ENCODE results near the gene HBE1. TPM values are rescaled to one million over a fixed set of nuclear protein-coding genes. Genes with fewer than 3 reads are reported as not detected.

HBE1 gene
- polyA plus RNA-seq, 3 donors: not detected

GRCh38 chr11:5241458-5241857 is 28.3 kb downstream of the HBE1 start:
- 40% methylated on average over 1 of the region's 3 CpGs for WGBS (ENCODE audit: insufficient coverage)

GRCh38 chr11:5240458-5240857 is 29.3 kb downstream of the HBE1 start:
- no peak overlapping the region for H3K9ac ChIP-seq (ENCODE audit: insufficient read depth, low read length, poor library complexity, severe bottlenecking)

More at GRCh38 chr11:5241458-5241857, 28.3 kb downstream of the HBE1 start:
- Mint-ChIP-seq H3K27me3 (ENCODE audit: low read depth in 3 of 3) (peaks cover 0 to 2% (median 0%) of the 10 kb centered on the region in 3 donors), H3K4me1 (no peaks in the 10 kb centered on the region), H3K36me3 (no peaks in the 10 kb centered on the region), H3K4me3 (no peak overlapping the region), H3K27ac (no peak overlapping the region), H3K9me3 (peaks cover 0 to 2% (median 0%) of the 10 kb centered on the region in 7 donors)
- H3K4me2 ChIP-seq (replicated peaks; ENCODE audit: extremely low read depth, low read length, poor library complexity, severe bottlenecking): no peak overlapping the region
- H3K4me3 ChIP-seq (replicated peaks in 1 of 3; ENCODE audit: low read depth in 2 of 3, low read length in 3 of 3): no peak overlapping the region
- H4K20me1 ChIP-seq (ENCODE audit: insufficient read depth, low read length): no peaks in the 10 kb centered on the region
- no peaks in the 10 kb centered on the region for H3K27me3 ChIP-seq (ENCODE audit: control insufficient read depth in 2 of 2, insufficient read depth in 2 of 2, low read length in 2 of 2)
- no peak overlapping the region for H2AFZ ChIP-seq (ENCODE audit: insufficient read depth, low read depth, low read length, poor library complexity, severe bottlenecking)
- DNase-seq: no peak
- H3K36me3 ChIP-seq (replicated peaks in 1 of 2; ENCODE audit: control insufficient read depth in 1 of 2, insufficient read depth in 2 of 2, low read length in 2 of 2): no peaks in the 10 kb centered on the region
- no peaks in the 10 kb centered on the region for H3K9me3 ChIP-seq (replicated peaks in 1 of 2; ENCODE audit: control insufficient read depth in 1 of 2, insufficient read depth in 1 of 2, low read length in 2 of 2)
- intact Hi-C loops (cut with micrococcal nuclease): no loop called here
- no peaks in the 10 kb centered on the region for H3K4me1 ChIP-seq (ENCODE audit: control insufficient read depth in 1 of 2, insufficient read depth in 2 of 2, low read length in 2 of 2)
- H3K79me2 ChIP-seq (ENCODE audit: insufficient read depth, low read length): no peaks in the 10 kb centered on the region
- H3K27ac ChIP-seq (ENCODE audit: low read depth in 1 of 2, low read length in 2 of 2): no peak overlapping the region
- TF ChIP-seq CTCF (IDR thresholded peaks at IDR 0.05): no peak
- H3K9ac ChIP-seq (ENCODE audit: insufficient read depth, low read length, poor library complexity, severe bottlenecking): no peak overlapping the region

More at GRCh38 chr11:5240458-5240857, 29.3 kb downstream of the HBE1 start:
- WGBS (ENCODE audit: insufficient coverage): no CpG with 5 or more reads among the region's 2 CpGs
- intact Hi-C loops (cut with micrococcal nuclease): no loop called here
- Histone ChIP-seq H3K4me3 (replicated peaks in 1 of 3; ENCODE audit: low read depth in 2 of 3, low read length in 3 of 3) (no peak overlapping the region), H3K9me3 (replicated peaks in 1 of 2; ENCODE audit: control insufficient read depth in 1 of 2, insufficient read depth in 1 of 2, low read length in 2 of 2) (no peaks in the 10 kb centered on the region), H3K4me2 (replicated peaks; ENCODE audit: extremely low read depth, low read length, poor library complexity, severe bottlenecking) (no peak overlapping the region), H3K79me2 (ENCODE audit: insufficient read depth, low read length) (no peaks in the 10 kb centered on the region), H3K4me1 (ENCODE audit: control insufficient read depth in 1 of 2, insufficient read depth in 2 of 2, low read length in 2 of 2) (no peaks in the 10 kb centered on the region), H3K27ac (ENCODE audit: low read depth in 1 of 2, low read length in 2 of 2) (no peak overlapping the region), H3K27me3 (ENCODE audit: control insufficient read depth in 2 of 2, insufficient read depth in 2 of 2, low read length in 2 of 2) (no peaks in the 10 kb centered on the region), H2AFZ (ENCODE audit: insufficient read depth, low read depth, low read length, poor library complexity, severe bottlenecking) (no peak overlapping the region), H4K20me1 (ENCODE audit: insufficient read depth, low read length) (no peaks in the 10 kb centered on the region), H3K36me3 (replicated peaks in 1 of 2; ENCODE audit: control insufficient read depth in 1 of 2, insufficient read depth in 2 of 2, low read length in 2 of 2) (no peaks in the 10 kb centered on the region)
- no peaks in the 10 kb centered on the region for H3K4me1 Mint-ChIP-seq
- no peaks in the 10 kb centered on the region for H3K36me3 Mint-ChIP-seq
- TF ChIP-seq CTCF (IDR thresholded peaks at IDR 0.05): no peak
- peaks cover 0 to 2% (median 0%) of the 10 kb centered on the region in 7 donors for H3K9me3 Mint-ChIP-seq
- no peak for DNase-seq
- H3K27ac Mint-ChIP-seq: no peak overlapping the region
- H3K4me3 Mint-ChIP-seq: no peak overlapping the region
- peaks cover 0 to 2% (median 0%) of the 10 kb centered on the region in 3 donors for H3K27me3 Mint-ChIP-seq (ENCODE audit: low read depth in 3 of 3)
